GM18505 (cell line): ENCODE measurements around the gene TNFRSF8.

Source experiments
- ATAC-seq: cut with Tn5 transposase; IDR thresholded peaks from one replicate; pipeline ENCODE4 v1.9.1; 2021; ENCODE audit not compliant: unreplicated experiment
- POLR2A ChIP-seq: IDR thresholded peaks from 4 replicates; pipeline ENCODE4 v1.6.1; 2011; ENCODE audit warnings: borderline replicate concordance; ENCODE audit not compliant: insufficient read depth, insufficient read length; ENCODE audit errors: extremely low read depth

TNFRSF8 gene

DNA sequence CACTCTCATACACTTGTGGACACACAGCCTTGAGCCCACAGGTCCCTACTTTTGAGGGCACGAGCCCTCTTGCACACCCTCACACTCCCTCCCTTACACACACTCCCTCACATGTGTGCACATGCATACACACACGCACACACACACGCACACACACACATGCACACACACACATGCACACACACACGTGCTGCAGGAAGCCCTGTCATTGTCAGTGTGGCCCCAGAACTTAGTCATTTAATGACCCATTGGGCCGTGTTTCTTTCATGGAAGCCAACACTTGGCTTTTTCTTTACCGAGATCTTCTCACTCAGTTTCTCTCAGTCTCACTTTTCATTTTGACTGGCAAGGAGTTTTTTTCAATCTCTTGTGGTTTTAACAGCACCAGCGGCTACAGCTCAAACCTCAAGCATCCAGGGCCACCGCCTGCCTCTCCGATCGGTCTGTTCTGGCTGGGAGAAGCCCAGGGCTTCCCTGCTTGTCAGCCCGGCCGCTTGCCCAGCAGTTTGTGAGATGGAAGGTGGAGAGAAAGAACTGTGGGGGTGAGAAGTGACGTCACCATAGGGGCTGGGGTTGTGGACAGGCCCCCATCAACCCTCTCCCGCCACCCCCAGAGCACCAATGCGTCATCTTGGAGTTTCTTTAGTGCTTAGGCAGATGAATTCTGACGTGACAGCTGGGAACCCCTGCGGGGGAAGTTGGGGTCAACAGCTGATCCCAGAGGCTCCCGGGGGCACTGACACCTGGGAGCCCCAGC lies 15.8 kb upstream of the TNFRSF8 start:
- ATAC-seq: peak; percentile 35

DNA sequence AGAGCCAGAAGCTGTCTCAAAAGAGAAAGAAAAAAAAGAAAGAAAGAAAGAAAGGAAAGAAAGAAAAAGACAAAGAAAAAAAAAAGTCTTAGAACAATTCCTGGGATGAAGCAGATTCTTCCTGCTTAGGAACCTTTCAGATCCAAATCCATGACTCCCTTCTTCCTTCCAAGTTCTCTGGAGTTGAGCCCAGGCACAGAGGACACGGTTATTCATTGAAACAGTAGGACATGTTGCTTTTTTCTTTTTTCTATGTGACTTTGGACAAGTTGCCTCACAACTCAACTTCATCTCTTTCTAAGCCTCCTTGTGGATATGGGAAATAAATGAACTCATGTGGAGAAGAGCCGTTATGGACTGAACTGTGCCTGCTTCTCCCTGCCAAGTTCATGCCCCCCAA lies 14.7 kb upstream of the TNFRSF8 start:
- TF ChIP-seq POLR2A: no peak
- ATAC-seq: no peak

More for the DNA sequence above, 15.8 kb upstream of the TNFRSF8 start:
- peak; percentile 58 for TF ChIP-seq POLR2A

DNA sequence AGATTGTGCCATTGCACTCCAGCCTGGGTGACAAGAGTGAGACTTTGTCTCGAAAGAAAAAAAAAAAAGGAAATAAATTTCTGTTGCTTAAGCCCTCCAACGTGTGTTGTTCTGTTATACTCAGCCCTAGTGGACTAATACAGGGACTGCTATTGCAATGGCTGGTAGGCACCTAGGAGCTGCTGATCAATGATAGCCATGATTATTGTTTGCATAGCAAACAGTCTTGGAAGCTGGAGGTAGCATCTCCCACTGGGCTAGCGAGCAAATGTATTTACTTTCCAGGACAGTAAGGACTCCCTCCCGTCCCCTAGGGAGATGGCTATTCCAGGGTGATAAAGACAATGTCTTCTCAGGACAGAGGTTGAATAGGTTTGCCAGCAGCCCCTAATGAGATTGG lies 13.5 kb upstream of the TNFRSF8 start:
- ATAC-seq: no peak
- no peak for TF ChIP-seq POLR2A

DNA sequence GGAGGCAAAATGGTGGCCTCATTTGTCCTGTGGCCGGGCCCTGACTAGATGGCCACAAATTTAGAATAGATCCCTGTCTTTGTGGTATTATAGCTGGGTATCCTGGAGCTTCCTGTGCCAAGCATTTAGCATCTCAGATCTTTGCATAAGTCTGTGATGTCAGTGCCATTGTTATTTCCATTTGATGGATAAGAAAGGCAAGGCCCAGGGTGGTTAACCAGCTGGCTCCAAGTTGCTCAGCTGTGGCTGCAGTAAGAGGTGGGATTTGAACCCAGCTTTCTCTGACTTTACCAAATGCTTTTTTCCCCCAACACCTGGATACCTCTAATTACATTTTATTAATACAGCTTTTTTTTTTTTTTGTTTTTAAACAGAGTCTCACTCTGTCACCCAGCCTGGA lies 11.7 kb upstream of the TNFRSF8 start:
- no peak for TF ChIP-seq POLR2A
- no peak for ATAC-seq

DNA sequence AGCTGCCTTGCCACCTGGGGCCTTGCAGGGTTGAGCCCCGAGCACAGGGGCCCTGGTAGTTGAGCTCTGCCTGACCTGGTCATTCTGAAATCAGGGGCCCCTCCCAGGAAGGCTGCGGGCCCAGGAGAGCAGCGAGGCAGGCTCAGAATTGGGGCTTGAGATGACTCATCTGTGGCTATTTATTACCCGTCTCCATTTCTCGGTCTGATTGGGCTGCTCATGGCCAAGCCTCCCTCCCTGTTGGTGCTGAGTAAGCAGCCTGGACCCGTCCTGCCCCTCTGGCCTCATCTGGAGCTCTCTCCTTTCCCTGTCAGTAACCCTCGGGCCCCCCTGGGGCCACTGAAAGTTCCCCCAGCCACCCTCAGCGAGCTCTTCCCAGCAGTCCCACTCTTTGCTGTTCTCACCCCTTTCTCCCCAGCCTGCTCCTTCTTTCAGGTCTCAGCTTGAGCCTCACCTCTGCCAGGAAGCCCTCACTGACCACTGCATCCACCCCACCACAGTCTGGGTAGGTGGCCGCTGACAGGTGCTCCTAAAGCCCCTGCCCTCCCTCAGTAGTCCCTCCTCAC lies 11.0 kb upstream of the TNFRSF8 start:
- peak; percentile 64 for TF ChIP-seq POLR2A
- peak; percentile 52 for ATAC-seq

DNA sequence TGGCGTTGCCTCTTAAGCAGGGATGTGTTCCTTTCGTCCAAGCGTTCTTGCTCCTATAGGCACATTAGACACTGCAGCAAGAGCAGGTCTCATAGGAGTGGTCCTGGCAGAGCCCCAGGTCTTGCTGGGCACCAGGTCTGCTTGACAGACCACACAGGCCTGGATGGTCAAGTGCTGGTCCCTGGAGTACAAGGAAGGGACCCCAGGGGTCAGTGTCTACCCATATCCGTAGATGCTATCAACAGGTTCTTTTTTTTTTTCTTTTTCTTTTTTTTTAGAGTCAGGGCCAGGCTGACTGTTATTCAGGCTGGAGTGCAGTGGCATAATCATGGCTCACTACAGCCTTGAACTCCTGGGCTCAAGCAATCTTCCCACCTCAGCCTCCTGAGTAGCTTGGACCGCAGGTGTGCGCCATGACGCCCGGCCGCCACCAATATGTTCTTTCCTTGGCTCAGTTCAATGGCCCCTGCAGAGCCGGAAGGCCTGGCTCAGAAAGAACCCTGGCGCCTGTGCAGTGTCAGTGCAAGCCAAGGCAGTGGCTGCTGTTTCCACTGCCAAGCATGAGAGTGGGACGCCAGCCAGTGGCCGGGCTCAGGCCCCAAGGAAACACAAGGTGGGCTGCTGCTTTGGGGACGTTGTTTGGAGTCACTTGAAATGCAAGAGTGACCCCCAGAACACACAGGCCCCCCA lies 10.0 kb upstream of the TNFRSF8 start:
- no peak for TF ChIP-seq POLR2A

DNA sequence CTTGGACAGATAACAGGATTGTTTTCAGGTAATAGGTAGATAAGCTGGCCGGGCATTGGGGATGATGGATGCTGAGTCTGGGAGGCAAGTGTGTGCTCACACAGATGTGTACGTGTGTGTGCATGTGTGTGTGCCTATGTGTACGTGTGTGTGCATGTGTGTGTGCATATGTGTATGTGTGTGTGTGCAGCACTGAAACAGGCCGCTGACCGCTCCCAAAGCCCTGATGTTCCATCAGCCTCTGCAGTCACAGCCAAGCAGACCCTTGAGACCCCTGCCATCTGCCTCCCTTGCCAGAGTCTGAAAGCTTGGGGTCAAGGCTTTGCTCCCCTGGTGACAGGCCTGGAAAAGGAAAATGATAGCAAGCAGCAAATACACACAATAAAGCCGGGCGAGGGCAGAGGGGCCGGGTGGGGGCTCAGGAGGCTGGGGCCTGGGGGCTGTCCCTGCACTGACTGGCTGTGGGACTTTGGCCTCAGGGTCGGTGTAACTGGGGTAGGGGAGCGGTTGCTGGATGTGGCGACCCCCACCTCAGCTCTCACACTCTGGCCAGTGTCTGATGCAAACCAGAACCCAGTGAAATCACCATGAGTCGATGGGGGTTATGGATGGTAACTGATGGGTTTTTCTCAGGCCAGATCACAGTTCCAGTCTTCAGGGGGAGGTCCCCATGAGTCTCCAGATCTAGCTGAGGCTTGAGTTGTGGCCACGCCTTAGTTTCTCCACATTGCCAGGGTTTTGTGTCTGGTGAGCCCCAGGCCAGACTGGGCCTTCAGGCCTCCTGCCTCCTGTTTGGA lies 9.2 kb upstream of the TNFRSF8 start:
- peak; percentile 12 for TF ChIP-seq POLR2A
- ATAC-seq: no peak

More for the DNA sequence above, 10.0 kb upstream of the TNFRSF8 start:
- ATAC-seq: no peak

DNA sequence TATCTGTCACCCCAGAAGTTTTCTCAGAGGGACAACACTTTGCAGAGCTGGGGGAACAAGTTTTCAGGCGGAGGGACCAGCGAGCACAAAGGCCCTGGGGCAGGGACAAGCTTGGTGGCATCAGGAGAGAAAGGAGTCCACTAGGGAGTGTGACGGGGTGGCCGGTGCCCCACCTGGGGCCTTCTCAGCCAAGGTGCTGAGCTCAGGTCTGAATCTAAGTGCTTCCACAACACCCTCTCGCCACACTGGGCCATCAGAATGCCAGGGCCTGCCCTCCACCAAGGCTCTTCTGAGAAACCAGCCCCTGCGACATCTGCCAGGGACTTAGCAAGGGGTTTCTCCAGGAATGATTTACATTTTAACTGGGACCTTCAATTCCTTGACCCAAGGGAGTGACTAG lies 7.8 kb upstream of the TNFRSF8 start:
- no peak for ATAC-seq
- TF ChIP-seq POLR2A: no peak

DNA sequence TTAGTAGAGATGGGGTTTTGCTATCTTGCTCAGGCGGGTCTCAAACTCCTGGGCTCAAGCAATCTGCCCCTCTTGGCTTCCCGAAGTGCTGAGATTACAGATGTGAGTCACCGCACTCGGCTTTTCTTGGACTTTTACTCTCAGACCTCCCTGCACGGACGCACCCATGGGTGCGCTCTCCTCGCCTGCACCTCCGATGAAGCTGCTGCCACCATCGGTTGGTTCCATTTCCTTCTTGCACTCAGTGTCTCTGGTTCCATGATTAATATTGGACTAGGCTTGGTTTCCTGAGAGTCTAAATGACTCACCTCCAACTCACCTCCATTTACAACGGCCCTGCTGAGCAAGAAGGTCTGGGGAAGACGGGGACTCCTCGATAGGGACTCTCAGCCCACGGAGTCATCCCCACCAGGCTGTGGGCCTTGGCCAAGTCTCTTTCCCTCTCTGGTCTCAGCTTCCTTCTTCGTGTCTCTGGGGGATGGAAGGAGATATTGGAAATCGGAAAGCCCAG lies 6.7 kb upstream of the TNFRSF8 start:
- peak; percentile 9 for TF ChIP-seq POLR2A
- no peak for ATAC-seq

DNA sequence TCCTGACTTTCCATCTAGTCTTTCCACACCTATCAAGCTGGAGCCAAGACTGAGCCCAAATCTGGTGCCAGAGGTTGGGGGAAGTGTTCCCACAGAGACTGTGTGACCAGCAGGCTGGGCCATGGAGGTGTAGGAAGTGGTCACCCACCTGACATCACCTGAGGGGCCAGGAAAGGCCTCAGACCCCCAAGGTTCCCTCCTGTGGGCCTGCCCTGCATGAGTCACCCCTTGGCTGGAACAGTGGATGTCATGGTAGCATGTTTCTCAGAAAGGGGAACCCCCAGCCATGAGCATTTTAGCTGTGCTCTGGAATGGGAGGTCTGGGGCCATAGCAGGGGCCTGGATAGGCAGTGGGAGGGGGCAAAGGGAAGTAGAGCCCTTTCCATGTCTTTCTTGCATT lies 5.7 kb upstream of the TNFRSF8 start:
- ATAC-seq: no peak
- no peak for TF ChIP-seq POLR2A

DNA sequence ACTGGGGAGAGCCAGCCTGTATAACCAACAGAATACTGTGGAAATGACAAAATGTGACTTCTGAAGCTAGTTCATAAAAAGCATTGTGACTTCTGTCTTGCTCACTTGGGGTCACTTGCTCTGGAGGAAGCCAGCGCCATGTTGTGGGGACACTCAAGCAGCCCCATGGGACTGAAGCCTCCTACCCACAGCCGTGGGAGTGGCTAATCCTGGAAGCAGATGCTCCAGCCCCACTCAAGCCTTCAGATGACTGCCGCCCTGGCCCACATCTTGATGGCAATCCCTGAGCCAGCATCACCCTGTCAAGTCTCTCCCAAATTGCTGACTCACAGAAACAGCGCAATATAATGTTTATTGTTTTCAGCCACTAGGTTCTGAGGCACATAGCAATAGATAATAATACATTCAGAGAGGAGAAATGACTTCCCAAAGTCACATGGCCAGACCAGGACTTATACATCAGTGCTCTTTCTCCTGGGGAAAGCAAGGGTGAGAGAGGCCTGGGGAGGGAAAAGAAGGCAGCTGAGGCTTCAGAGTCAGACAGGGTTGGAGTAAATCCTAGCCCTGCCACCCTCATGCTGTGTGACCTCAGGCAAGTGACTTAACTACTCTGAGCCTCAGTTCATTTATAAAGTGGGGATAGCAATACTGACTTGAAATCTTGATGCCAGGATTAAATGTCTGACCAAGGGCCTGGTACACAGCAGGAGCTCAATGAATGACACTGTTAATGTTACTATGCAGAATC lies 5.0 kb upstream of the TNFRSF8 start:
- TF ChIP-seq POLR2A: no peak
- ATAC-seq: no peak

DNA sequence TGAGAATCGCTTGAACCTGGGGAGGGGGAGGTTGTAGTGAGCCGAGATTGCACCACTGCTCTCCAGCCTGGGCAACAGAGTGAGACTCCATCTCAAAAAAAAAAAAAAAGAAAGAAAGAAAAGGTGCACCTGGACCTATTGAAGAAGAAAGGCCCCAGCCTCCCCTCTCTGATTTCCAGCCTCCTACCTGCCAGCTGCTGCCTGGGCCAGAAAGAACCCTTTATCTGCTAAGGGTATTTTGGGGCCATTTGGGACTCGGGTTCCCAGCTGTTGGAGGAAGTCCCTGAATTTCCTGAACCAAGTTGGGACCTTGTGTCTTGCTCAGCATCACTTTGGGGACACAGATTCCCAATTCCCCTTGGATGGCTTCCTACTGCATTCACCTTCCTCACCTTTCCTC lies 3.9 kb upstream of the TNFRSF8 start:
- no peak for ATAC-seq
- TF ChIP-seq POLR2A: no peak
